IPS-NIHi7 (cell line): ENCODE measurements around the gene SPRN.
A peak's percentile ranks its signal among the peaks of the same experiment; 100 is the strongest.
"Not testable (repeated sequence)": the region's sequence is repeated elsewhere in the genome, so short reads cannot be mapped to it uniquely, and the experiment has no call there.

ENCODE experiments used
- DNase-seq: peaks from one replicate; pipeline ENCODE4 v3.0.0; 2012; ENCODE audit warnings: mixed read lengths; ENCODE audit errors: extremely low spot score

The SPRN gene

GRCh38 chr10:133439517-133440461 is 15.4 kb upstream of the SPRN start:
- DNase-seq: no peak

GRCh38 chr10:133438711-133439273 is 14.4 kb upstream of the SPRN start:
- DNase-seq: no peak

- DNase-seq: not testable (repeated sequence)
Measured at GRCh38 chr10:133432789-133433188, 8.4 kb upstream of the SPRN start.

GRCh38 chr10:133431888-133432613 is 7.6 kb upstream of the SPRN start:
- not testable (repeated sequence) for DNase-seq

- not testable (repeated sequence) for DNase-seq
Measured at GRCh38 chr10:133429571-133429970, 5.1 kb upstream of the SPRN start.

GRCh38 chr10:133424102-133424501 is 323 bp downstream of the SPRN start:
- DNase-seq: not testable (repeated sequence)

- peak; percentile 52 for DNase-seq
Measured at GRCh38 chr10:133422807-133423771, 1.3 kb downstream of the SPRN start.

- no peak for DNase-seq
Measured at GRCh38 chr10:133422223-133422806, 2.1 kb downstream of the SPRN start.

GRCh38 chr10:133421336-133422222 is 2.8 kb downstream of the SPRN start:
- DNase-seq: no peak

GRCh38 chr10:133420579-133420978 is 3.8 kb downstream of the SPRN start:
- DNase-seq: no peak

- DNase-seq: no peak
Measured at GRCh38 chr10:133420028-133420427, 4.4 kb downstream of the SPRN start.

- DNase-seq: no peak
Measured at GRCh38 chr10:133419211-133419950, 5.0 kb downstream of the SPRN start.

- DNase-seq: no peak
Measured at GRCh38 chr10:133418289-133418993, 6.0 kb downstream of the SPRN start.

- DNase-seq: no peak
Measured at GRCh38 chr10:133415752-133416151, 8.7 kb downstream of the SPRN start.

GRCh38 chr10:133414401-133414800 is 10.0 kb downstream of the SPRN start:
- not testable (repeated sequence) for DNase-seq

- DNase-seq: no peak
Measured at GRCh38 chr10:133412381-133412711, 12.1 kb downstream of the SPRN start.

- DNase-seq: no peak
Measured at GRCh38 chr10:133411523-133412380, 12.7 kb downstream of the SPRN start.
